K562 (cell line): ENCODE data around the gene TMEM63A. TPM values are rescaled to one million over a fixed set of nuclear protein-coding genes. Genes with fewer than 3 reads are reported as not detected.

Source experiments
- DDX20 ChIP-seq: fragments of 450-650 bp; IDR thresholded peaks from 2 replicates; pipeline ENCODE4 v1.6.1; 2016; ENCODE audit warnings: missing genetic modification characterization, low read depth, mild to moderate bottlenecking, missing compliant biosample characterization, moderate library complexity
- ETV1 ChIP-seq: fragments of 450-650 bp; conservative IDR thresholded peaks from 2 replicates; pipeline ENCODE4 v1.6.1; 2016; ENCODE audit warnings: missing genetic modification characterization, control low read depth, low read depth, missing compliant biosample characterization
- GABPB1 ChIP-seq: sonication (generic); formaldehyde crosslinking; IDR thresholded peaks from 2 replicates; pipeline ENCODE4 v1.8.0; 2022; ENCODE audit warnings: mild to moderate bottlenecking, missing genetic modification reagents
- HEY1 ChIP-seq: fragments of 250-450 bp; sonication (Bioruptor Pico); IDR thresholded peaks from 2 replicates; pipeline ENCODE4 v1.5.0; 2020; ENCODE audit warnings: mild to moderate bottlenecking, moderate library complexity, borderline replicate concordance
- JUN ChIP-seq, 2 experiments: sonication (generic) in 1 of 2; formaldehyde crosslinking in 1 of 2; IDR thresholded peaks; 2 replicates each; pipeline versions ENCODE4 v1.6.1 to v1.8.0; 2012 to 2022; ENCODE audit warnings: borderline replicate concordance in 2 of 2, mild to moderate bottlenecking in 2 of 2, improper control_type of control experiment in 1 of 2, low read depth in 1 of 2, low read length in 1 of 2, missing genetic modification reagents in 1 of 2
- KDM4B ChIP-seq, 2 experiments: fragments of 450-650 bp in 1 of 2; sonication (generic) in 1 of 2; IDR thresholded peaks; 2 replicates each; pipeline ENCODE4 v1.6.1; 2016 to 2017; ENCODE audit warnings: borderline replicate concordance in 2 of 2, antibody characterized with exemption in 1 of 2, low read depth in 1 of 2, mild to moderate bottlenecking in 1 of 2
- LCOR ChIP-seq: sonication (generic); formaldehyde crosslinking; IDR thresholded peaks from 2 replicates; pipeline ENCODE4 v1.8.0; 2022; ENCODE audit warnings: mild to moderate bottlenecking, missing genetic modification reagents
- MECOM ChIP-seq: fragments of 250-450 bp; sonication (Bioruptor Pico); IDR thresholded peaks from 2 replicates; pipeline ENCODE4 v1.8.0; 2022; ENCODE audit warnings: inconsistent platforms
- RCOR1 ChIP-seq, 2 experiments: IDR thresholded peaks; 2 replicates each; pipeline ENCODE4 v1.6.1; 2012; ENCODE audit warnings: low read depth in 2 of 2, low read length in 2 of 2, borderline replicate concordance in 1 of 2, improper control_type of control experiment in 1 of 2
- SREBF2 ChIP-seq: sonication (generic); formaldehyde crosslinking; IDR thresholded peaks from 2 replicates; pipeline ENCODE4 v1.4.0; 2020; ENCODE audit warnings: mild to moderate bottlenecking, missing genetic modification reagents
- TCFL5 ChIP-seq: fragments of 250-450 bp; sonication (Bioruptor Pico); conservative IDR thresholded peaks from 2 replicates; pipeline ENCODE4 v1.6.1; 2021; ENCODE audit warnings: mild to moderate bottlenecking, moderate library complexity, matching md5 sums
- TEAD2 ChIP-seq: fragments of 450-650 bp; IDR thresholded peaks from 2 replicates; pipeline ENCODE4 v1.6.1; 2016; ENCODE audit warnings: missing genetic modification characterization, control low read depth, missing compliant biosample characterization
- WHSC1 ChIP-seq: IDR thresholded peaks from one replicate; pipeline ENCODE4 v1.6.1; 2012; ENCODE audit warnings: low read length, control low read depth, inconsistent platforms
- ZNF197 ChIP-seq: fragments of 200-800 bp; sonication (Bioruptor generic); IDR thresholded peaks from 2 replicates; pipeline ENCODE4 v1.6.1; 2016; ENCODE audit warnings: low read depth, missing genetic modification characterization, missing compliant biosample characterization
- ZNF395 ChIP-seq: fragments of 200-800 bp; sonication (Bioruptor generic); IDR thresholded peaks from 2 replicates; pipeline ENCODE4 v1.6.1; 2017; ENCODE audit warnings: missing genetic modification characterization, missing compliant biosample characterization
- ZNF445 ChIP-seq: fragments of 250-450 bp; sonication (Bioruptor Pico); IDR thresholded peaks from 2 replicates; pipeline ENCODE4 v1.4.0; 2020; ENCODE audit warnings: low read depth, mild to moderate bottlenecking, moderate library complexity
- ZNF57 ChIP-seq: fragments of 450-650 bp; formaldehyde crosslinking; IDR thresholded peaks from 2 replicates; pipeline ENCODE4 v1.4.0; 2020; ENCODE audit warnings: mild to moderate bottlenecking, moderate library complexity
- ZNF583 ChIP-seq: fragments of 250-450 bp; sonication (Bioruptor Pico); IDR thresholded peaks from 2 replicates; pipeline ENCODE4 v1.4.0; 2020
- ZNF766 ChIP-seq: fragments of 200-800 bp; sonication (Bioruptor generic); conservative IDR thresholded peaks from 2 replicates; pipeline ENCODE4 v1.6.1; 2016; ENCODE audit warnings: missing genetic modification characterization, missing compliant biosample characterization
- polyA plus RNA-seq, 8 experiments: library from polyadenylated mRNA; depleted of rRNA in 4 of 8; stranded (reverse) in 5 of 8; unstranded in 3 of 8; fragments of >200 nt; fragmentation: Nextera tagmentation in 2 of 8; fragmentation: Illumina TruSeq in 1 of 8; extraction: Ambion mirVana in 2 of 8; extraction: Trizol in 1 of 8; gene quantifications; 2 replicates each; pipeline versions ENCODE4 v1.2.1 to v1.2.3, GENCODE V29; 2011 to 2014; ENCODE audit warnings: inconsistent platforms in 1 of 8, missing spikeins in 1 of 8
- total RNA-seq, 7 experiments: library from RNA; depleted of rRNA in 6 of 7; stranded (reverse); fragments of >200 nt in 6 of 7; fragmentation: Illumina TruSeq in 2 of 7; extraction: Trizol in 2 of 7; gene quantifications; 2 replicates each; pipeline versions ENCODE4 v1.2.1 to v1.2.3, GENCODE V29; 2011 to 2021; ENCODE audit warnings: low replicate concordance in 1 of 7
- TF ChIP-seq, protein P1 (sequence below): fragments of 450-650 bp; IDR thresholded peaks from 2 replicates; pipeline ENCODE4 v1.6.1; 2017; ENCODE audit warnings: antibody characterized with exemption, mild to moderate bottlenecking
- TF ChIP-seq, protein P2 (sequence below): fragments of 450-650 bp; IDR thresholded peaks from one replicate; pipeline ENCODE4 v1.6.1; 2018; ENCODE audit warnings: mild to moderate bottlenecking, moderate library complexity; ENCODE audit not compliant: partially characterized antibody

TMEM63A gene
- total and polyA plus RNA-seq, 9 of the 15 experiments (the other 6 are each of a cell fraction or from before 2014, with no cell fraction given), result 2.0 to 54.6 (median 17.5) TPM

GRCh38 chr1:225926551-225927113 lies 44.5 kb upstream of the TMEM63A start (continued):
- TF ChIP-seq TCFL5 (CRISPR knock-in tag), result 0 out of 2 replicates have a peak, but pooled peaks have one; percentile 38
- 0 out of 2 replicates have a peak, but pooled peaks have one; percentile 19 for TF ChIP-seq DDX20 (tag)
- TF ChIP-seq JUN (IDR thresholded peaks at IDR 0.05; ENCODE audit: borderline replicate concordance, low read depth, low read length), result peak; percentile 8; the same call in 1 of the 2 replicates
- no peak for TF ChIP-seq JUN (CRISPR knock-in tag; IDR thresholded peaks at IDR 0.05; ENCODE audit: borderline replicate concordance)
- TF ChIP-seq ETV1 (tag), result 0 out of 2 replicates have a peak, but pooled peaks have one; percentile 8
- no peak for TF ChIP-seq RCOR1 (IDR thresholded peaks at IDR 0.05; ENCODE audit: borderline replicate concordance in 1 of 2, low read depth in 2 of 2, low read length in 2 of 2)
- TF ChIP-seq ZNF197 (CRISPR knock-in tag), result 0 out of 2 replicates have a peak, but pooled peaks have one; percentile 49
- no peak for TF ChIP-seq KDM4B (IDR thresholded peaks at IDR 0.05; ENCODE audit: borderline replicate concordance in 2 of 2, low read depth in 1 of 2)
- TF ChIP-seq ZNF57, result no peak
- no peak for TF ChIP-seq MECOM (CRISPR knock-in tag)
- peak; percentile 56; the same call in 1 of the 2 replicates for TF ChIP-seq TEAD2 (tag)
- no peak for TF ChIP-seq ZNF445 (CRISPR knock-in tag)
- TF ChIP-seq SREBF2, result no peak
- TF ChIP-seq, protein P1, sequence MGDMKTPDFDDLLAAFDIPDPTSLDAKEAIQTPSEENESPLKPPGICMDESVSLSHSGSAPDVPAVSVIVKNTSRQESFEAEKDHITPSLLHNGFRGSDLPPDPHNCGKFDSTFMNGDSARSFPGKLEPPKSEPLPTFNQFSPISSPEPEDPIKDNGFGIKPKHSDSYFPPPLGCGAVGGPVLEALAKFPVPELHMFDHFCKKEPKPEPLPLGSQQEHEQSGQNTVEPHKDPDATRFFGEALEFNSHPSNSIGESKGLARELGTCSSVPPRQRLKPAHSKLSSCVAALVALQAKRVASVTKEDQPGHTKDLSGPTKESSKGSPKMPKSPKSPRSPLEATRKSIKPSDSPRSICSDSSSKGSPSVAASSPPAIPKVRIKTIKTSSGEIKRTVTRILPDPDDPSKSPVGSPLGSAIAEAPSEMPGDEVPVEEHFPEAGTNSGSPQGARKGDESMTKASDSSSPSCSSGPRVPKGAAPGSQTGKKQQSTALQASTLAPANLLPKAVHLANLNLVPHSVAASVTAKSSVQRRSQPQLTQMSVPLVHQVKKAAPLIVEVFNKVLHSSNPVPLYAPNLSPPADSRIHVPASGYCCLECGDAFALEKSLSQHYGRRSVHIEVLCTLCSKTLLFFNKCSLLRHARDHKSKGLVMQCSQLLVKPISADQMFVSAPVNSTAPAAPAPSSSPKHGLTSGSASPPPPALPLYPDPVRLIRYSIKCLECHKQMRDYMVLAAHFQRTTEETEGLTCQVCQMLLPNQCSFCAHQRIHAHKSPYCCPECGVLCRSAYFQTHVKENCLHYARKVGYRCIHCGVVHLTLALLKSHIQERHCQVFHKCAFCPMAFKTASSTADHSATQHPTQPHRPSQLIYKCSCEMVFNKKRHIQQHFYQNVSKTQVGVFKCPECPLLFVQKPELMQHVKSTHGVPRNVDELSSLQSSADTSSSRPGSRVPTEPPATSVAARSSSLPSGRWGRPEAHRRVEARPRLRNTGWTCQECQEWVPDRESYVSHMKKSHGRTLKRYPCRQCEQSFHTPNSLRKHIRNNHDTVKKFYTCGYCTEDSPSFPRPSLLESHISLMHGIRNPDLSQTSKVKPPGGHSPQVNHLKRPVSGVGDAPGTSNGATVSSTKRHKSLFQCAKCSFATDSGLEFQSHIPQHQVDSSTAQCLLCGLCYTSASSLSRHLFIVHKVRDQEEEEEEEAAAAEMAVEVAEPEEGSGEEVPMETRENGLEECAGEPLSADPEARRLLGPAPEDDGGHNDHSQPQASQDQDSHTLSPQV, result peak; percentile 93
- no peak for TF ChIP-seq GABPB1
- TF ChIP-seq ZNF766 (CRISPR knock-in tag), result 0 out of 2 replicates have a peak, but pooled peaks have one; percentile 16
- peak; percentile 17 for TF ChIP-seq WHSC1
- TF ChIP-seq HEY1, result no peak
- TF ChIP-seq ZNF395, result peak; percentile 38
- no peak for TF ChIP-seq LCOR (CRISPR knock-in tag)
- TF ChIP-seq, protein P2, sequence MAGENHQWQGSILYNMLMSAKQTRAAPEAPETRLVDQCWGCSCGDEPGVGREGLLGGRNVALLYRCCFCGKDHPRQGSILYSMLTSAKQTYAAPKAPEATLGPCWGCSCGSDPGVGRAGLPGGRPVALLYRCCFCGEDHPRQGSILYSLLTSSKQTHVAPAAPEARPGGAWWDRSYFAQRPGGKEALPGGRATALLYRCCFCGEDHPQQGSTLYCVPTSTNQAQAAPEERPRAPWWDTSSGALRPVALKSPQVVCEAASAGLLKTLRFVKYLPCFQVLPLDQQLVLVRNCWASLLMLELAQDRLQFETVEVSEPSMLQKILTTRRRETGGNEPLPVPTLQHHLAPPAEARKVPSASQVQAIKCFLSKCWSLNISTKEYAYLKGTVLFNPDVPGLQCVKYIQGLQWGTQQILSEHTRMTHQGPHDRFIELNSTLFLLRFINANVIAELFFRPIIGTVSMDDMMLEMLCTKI, result no peak
- TF ChIP-seq ZNF583, result no peak
